ENCODE measurements around the gene KIAA0753. TPM values are rescaled to one million over a fixed set of nuclear protein-coding genes. Genes with fewer than 3 reads are reported as not detected.
A peak's percentile ranks its signal among the peaks of the same experiment; 100 is the strongest.

Gene KIAA0753
- total and polyA plus RNA-seq, 4 donors: 5.3 to 31.9 (median 12.8) TPM

DNA sequence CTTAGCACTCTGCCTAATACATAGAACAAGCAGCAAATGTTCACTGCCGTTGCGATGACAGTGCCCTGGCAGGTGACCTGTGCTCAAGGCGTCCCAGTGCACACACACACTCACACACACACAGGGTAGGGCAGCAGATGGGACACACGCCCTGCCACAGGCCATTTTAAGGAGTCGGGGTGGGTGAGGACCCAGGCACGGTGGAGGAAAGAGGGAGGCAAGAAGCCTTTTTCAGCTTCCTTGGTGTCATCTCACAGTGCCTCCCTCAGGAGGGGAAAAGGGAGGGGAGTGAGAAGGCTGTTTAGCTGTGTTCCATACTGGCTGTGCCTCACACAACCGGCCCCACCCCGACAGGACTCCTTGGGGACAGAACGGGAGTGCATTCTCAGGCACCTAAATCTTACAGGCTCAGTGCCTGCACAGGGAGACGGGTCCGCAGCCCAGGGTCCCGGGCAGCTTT, 85.6 kb downstream of the KIAA0753 start:
- Histone ChIP-seq H3K27ac (ENCODE audit: low read depth in 1 of 2, low read length in 1 of 2) (peak overlapping the region in 1 of 2 donors; percentile 70), H3K4me3 (no peak overlapping the region), H3K9ac (ENCODE audit: insufficient read depth in 1 of 2, low read length in 2 of 2) (no peak overlapping the region), H3K27me3 (ENCODE audit: control insufficient read depth in 3 of 3, insufficient read depth in 3 of 3, low read length in 2 of 3) (peaks cover 0 to 19% (median 17%) of the 10 kb centered on the region in 3 donors), H3K9me3 (ENCODE audit: control insufficient read depth in 4 of 4, insufficient read depth in 3 of 4, low read length in 3 of 4) (no peaks in the 10 kb centered on the region), H3K36me3 (ENCODE audit: control insufficient read depth in 4 of 4, insufficient read depth in 4 of 4, low read length in 4 of 4) (no peaks in the 10 kb centered on the region), H3K4me1 (ENCODE audit: control insufficient read depth in 5 of 5, insufficient read depth in 5 of 5, low read length in 5 of 5) (peaks cover 2 to 21% (median 9%) of the 10 kb centered on the region in 5 donors)
- TF ChIP-seq CTCF (IDR thresholded peaks at IDR 0.05; ENCODE audit: control extremely low read depth, extremely low read depth): no peak
- DNase-seq: no peak
- no peak for ATAC-seq (ENCODE audit: insufficient read depth, low FRiP score)
- whole genome bisulfite sequencing, 2 donors: 23 to 31% methylated on average over 12 of the region's 12 CpGs

GRCh38 chr17:6554342-6554741, 86.2 kb downstream of the KIAA0753 start:
- WGBS, 2 donors: 81 to 88% methylated on average over 4 of the region's 4 CpGs
- Histone ChIP-seq H3K4me1 (ENCODE audit: control insufficient read depth in 5 of 5, insufficient read depth in 5 of 5, low read length in 5 of 5) (peaks cover 2 to 20% (median 9%) of the 10 kb centered on the region in 5 donors), H3K9me3 (ENCODE audit: control insufficient read depth in 4 of 4, insufficient read depth in 3 of 4, low read length in 3 of 4) (no peaks in the 10 kb centered on the region), H3K36me3 (ENCODE audit: control insufficient read depth in 4 of 4, insufficient read depth in 4 of 4, low read length in 4 of 4) (no peaks in the 10 kb centered on the region), H3K27me3 (ENCODE audit: control insufficient read depth in 3 of 3, insufficient read depth in 3 of 3, low read length in 2 of 3) (peaks cover 0 to 19% (median 17%) of the 10 kb centered on the region in 3 donors), H3K27ac (ENCODE audit: low read depth in 1 of 2, low read length in 1 of 2) (peak overlapping the region in 1 of 2 donors; percentile 70), H3K4me3 (no peak overlapping the region), H3K9ac (ENCODE audit: insufficient read depth in 1 of 2, low read length in 2 of 2) (no peak overlapping the region)
- DNase-seq: no peak
- no peak for ATAC-seq (ENCODE audit: insufficient read depth, low FRiP score)
- TF ChIP-seq CTCF (IDR thresholded peaks at IDR 0.05; ENCODE audit: control extremely low read depth, extremely low read depth): no peak

DNA sequence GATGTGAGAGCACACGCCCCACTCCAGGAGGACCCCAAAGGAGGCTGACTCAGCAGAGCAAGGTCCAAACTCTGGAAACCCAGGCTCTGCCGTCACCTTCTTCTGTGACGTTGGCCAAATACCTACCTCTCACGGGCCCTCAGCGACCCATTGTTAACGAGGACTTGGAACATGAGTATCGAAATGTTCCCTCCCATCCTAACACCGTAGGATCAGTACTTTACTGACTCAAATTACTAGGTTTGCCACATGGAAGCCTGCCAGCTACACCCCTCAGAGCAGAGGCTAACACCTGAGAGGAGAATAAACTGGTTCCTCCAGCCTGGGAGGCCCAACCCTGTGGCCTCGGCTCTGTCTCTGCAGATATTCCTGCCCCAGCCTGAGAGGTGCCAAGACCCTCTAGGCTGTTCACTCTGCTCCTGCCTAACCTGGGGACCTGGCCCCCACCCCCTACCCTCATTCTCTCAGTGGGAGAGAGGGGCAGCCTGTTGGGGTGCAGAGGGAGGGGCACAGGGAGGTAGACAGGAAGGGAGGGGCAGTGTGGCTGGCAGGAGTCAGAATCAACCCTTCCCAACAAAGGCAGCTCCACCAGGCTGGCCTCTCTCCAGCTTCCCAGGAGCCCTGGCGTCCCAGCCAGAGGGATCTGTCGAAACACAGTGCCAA, 88.5 kb downstream of the KIAA0753 start:
- Histone ChIP-seq H3K9me3 (ENCODE audit: control insufficient read depth in 4 of 4, insufficient read depth in 3 of 4, low read length in 3 of 4) (no peaks in the 10 kb centered on the region), H3K9ac (ENCODE audit: insufficient read depth in 1 of 2, low read length in 2 of 2) (peak overlapping the region in 1 of 2 donors; percentile 25), H3K4me3 (no peak overlapping the region), H3K27ac (ENCODE audit: low read depth in 1 of 2, low read length in 1 of 2) (peak overlapping the region in 1 of 2 donors; percentile 90), H3K36me3 (ENCODE audit: control insufficient read depth in 4 of 4, insufficient read depth in 4 of 4, low read length in 4 of 4) (no peaks in the 10 kb centered on the region), H3K4me1 (ENCODE audit: control insufficient read depth in 5 of 5, insufficient read depth in 5 of 5, low read length in 5 of 5) (peaks cover 2 to 23% (median 13%) of the 10 kb centered on the region in 5 donors), H3K27me3 (ENCODE audit: control insufficient read depth in 3 of 3, insufficient read depth in 3 of 3, low read length in 2 of 3) (peaks cover 0 to 19% (median 15%) of the 10 kb centered on the region in 3 donors)
- TF ChIP-seq CTCF (IDR thresholded peaks at IDR 0.05; ENCODE audit: control extremely low read depth, extremely low read depth): no peak
- DNase-seq (peak; percentile 80 to 91 (median 88)), ATAC-seq (ENCODE audit: insufficient read depth, low FRiP score) (no peak)
- WGBS, 2 donors: 53 to 72% methylated on average over 11 of the region's 11 CpGs
